Sigmoid colon (tissue), 7 donors: ENCODE results near the gene BID. TPM values are rescaled to one million over a fixed set of nuclear protein-coding genes. Genes with fewer than 3 reads are reported as not detected.

Experiments used
- DNase-seq: peaks from one replicate; pipeline ENCODE4 v3.0.0-alpha.2; 2019
- H3K27ac ChIP-seq, 4 donors: fragments of 200-600 bp; sonication (generic); one replicate each; pipeline ENCODE4 v1.5.1; 2016 to 2019; ENCODE audit warnings: mild to moderate bottlenecking in 1 of 4
- H3K27me3 ChIP-seq, 3 donors: fragments of 200-600 bp; sonication (generic); one replicate each; pipeline ENCODE4 v1.5.1; 2019; ENCODE audit warnings: mild to moderate bottlenecking in 1 of 3
- H3K36me3 ChIP-seq, 4 donors: fragments of 200-600 bp; sonication (generic); one replicate each; pipeline ENCODE4 v1.5.1; 2016 to 2019
- H3K4me1 ChIP-seq, 4 donors: fragments of 200-600 bp; sonication (generic); one replicate each; pipeline ENCODE4 v1.5.1; 2017 to 2019
- H3K4me3 ChIP-seq, 4 donors: fragments of 200-600 bp; sonication (generic); one replicate each; pipeline ENCODE4 v1.5.1; 2017 to 2019; ENCODE audit warnings: mild to moderate bottlenecking in 2 of 4, moderate library complexity in 1 of 4
- H3K9me3 ChIP-seq, 4 donors: fragments of 200-600 bp in 3 of 4; sonication (generic) in 3 of 4; one replicate each; pipeline versions ENCODE4 v1.5.1 to v1.6.1; 2013 to 2019
- EP300 ChIP-seq, 4 donors: sonication (generic); formaldehyde crosslinking; IDR thresholded peaks; one replicate each; pipeline ENCODE4 v1.6.1; 2017; ENCODE audit warnings: antibody characterized with exemption in 4 of 4
- POLR2A ChIP-seq, 2 donors: fragments of 450-650 bp; IDR thresholded peaks; one replicate each; pipeline ENCODE4 v1.6.1; 2016; ENCODE audit warnings: antibody characterized with exemption in 2 of 2, mild to moderate bottlenecking in 2 of 2, moderate library complexity in 2 of 2
- POLR2AphosphoS5 ChIP-seq, 4 donors: sonication (generic); formaldehyde crosslinking; IDR thresholded peaks; one replicate each; pipeline ENCODE4 v1.6.1; 2017; ENCODE audit warnings: antibody characterized with exemption in 4 of 4
- WGBS, 2 donors: extraction: QIAGEN DNeasy Blood & Tissue Kit; methylation state at CpG; one replicate each; pipeline ENCODE4 v1.1.7; 2013; 5-methylcytosine and 5-hydroxymethylcytosine counted together
- intact Hi-C: fragments of 100-400 bp; cut with DNase I; formaldehyde crosslinking; loops from one replicate; pipeline ENCODE4 v1.15.1; 2023
- polyA plus RNA-seq, 3 donors: library from polyadenylated mRNA; stranded (reverse); fragments of 200-250 nt; gene quantifications; one replicate each; pipeline ENCODE4 v1.2.3, GENCODE V29; 2013
- total RNA-seq, 4 donors: library from RNA; depleted of rRNA; stranded (reverse); fragments of >200 nt; gene quantifications; one replicate each; pipeline ENCODE4 v1.1.0, GENCODE V29; 2016
- TF ChIP-seq, protein P1 (sequence below), 4 experiments: fragments of 450-650 bp in 3 of 4; fragments of 200-600 bp in 1 of 4; IDR thresholded peaks; one replicate each; pipeline ENCODE4 v1.5.1; 2016 to 2019; ENCODE audit warnings: antibody characterized with exemption in 4 of 4, mild to moderate bottlenecking in 3 of 4, moderate library complexity in 2 of 4
- donor health status: healthy with polysubstance abuse.
- donor health status: Bipolar disorder and iron deficiency.
- donor health status: healthy.

Gene BID
- total and polyA plus RNA-seq, 7 donors = 9.7 to 72.1 (median 24.6) TPM

DNA sequence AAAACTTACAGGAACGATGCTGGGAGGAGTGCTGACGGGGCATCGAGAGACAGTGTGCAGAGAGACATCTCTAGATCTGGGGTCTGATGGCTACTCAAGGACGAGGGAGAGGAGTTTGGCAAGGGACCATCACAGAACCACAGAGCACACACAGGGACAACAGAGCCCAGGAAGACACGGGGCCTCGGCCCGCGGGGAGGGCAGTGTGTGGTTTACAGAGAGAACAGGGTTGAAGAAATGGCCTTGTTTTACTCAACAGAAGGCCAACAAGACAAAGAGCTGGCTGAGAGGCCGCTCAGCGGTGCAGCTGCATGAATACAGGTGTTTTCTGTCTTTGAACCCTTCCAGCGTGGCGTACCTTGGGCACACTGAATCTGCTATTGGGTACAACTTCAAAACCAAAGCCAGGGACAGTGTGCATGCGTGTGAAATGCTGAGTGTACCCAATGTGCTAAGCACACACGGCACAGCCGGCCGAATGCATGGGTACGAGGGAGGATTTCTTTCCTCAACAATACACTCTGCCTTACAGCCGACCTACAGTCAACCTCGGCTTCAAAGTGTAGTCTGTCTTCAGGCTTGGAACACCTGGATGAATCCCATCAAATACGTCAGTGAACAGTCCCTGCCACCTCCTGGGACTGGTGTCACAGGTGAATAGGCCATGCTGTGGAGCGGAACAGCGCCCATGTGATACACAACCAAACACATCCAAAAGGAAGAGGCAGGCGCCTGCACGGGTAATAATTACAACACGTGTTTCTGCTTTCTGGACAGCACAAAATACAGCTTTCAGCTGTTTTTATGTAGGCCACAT lies 20.7 kb upstream of the BID start:
- H3K27me3 ChIP-seq = no peaks in the 10 kb centered on the region
- TF ChIP-seq POLR2A (IDR thresholded peaks at IDR 0.05) (no peak), POLR2AphosphoS5 (IDR thresholded peaks at IDR 0.05) (no peak), EP300 (IDR thresholded peaks at IDR 0.05) (no peak)
- TF ChIP-seq, protein P1, sequence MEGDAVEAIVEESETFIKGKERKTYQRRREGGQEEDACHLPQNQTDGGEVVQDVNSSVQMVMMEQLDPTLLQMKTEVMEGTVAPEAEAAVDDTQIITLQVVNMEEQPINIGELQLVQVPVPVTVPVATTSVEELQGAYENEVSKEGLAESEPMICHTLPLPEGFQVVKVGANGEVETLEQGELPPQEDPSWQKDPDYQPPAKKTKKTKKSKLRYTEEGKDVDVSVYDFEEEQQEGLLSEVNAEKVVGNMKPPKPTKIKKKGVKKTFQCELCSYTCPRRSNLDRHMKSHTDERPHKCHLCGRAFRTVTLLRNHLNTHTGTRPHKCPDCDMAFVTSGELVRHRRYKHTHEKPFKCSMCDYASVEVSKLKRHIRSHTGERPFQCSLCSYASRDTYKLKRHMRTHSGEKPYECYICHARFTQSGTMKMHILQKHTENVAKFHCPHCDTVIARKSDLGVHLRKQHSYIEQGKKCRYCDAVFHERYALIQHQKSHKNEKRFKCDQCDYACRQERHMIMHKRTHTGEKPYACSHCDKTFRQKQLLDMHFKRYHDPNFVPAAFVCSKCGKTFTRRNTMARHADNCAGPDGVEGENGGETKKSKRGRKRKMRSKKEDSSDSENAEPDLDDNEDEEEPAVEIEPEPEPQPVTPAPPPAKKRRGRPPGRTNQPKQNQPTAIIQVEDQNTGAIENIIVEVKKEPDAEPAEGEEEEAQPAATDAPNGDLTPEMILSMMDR (IDR thresholded peaks at IDR 0.05) = no peak
- no peaks in the 10 kb centered on the region for H3K9me3 ChIP-seq
- H3K36me3 ChIP-seq = peaks cover 7 to 38% (median 24%) of the 10 kb centered on the region in 4 donors
- H3K27ac ChIP-seq = no peak overlapping the region
- H3K4me3 ChIP-seq = no peak overlapping the region
- DNase-seq = no peak
- intact Hi-C loops = no loop called here
- H3K4me1 ChIP-seq = no peaks in the 10 kb centered on the region
- WGBS, 2 donors = 86 to 92% methylated on average over 25 of the region's 25 CpGs

DNA sequence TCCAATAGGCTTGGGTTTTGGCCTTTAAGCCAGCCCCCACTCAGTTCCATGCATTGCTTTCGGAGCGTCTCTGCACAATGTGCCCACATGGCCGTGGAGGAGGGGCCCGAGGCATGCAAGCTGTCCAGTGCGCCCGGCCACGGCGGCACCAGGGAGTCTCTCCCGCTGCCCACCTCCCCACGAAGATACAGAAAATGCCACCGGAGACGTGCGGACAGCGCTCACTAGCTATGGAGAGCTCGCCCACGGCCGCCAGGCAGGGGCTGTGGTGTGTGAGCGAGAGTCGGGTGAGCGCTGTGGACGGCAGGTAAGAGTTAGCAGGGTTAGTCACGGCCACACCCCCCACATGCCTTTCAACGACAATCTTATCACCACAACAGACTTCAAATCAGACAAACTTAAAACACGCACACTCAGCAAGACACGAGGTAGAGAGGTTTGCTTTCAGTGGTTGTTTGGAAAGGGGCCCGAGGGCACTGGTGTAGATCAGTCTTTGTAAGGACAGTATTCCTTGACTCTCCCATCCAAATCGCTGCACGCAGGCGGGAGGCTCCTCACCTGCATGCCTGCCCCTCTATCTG lies 18.7 kb upstream of the BID start:
- no peak overlapping the region for H3K27ac ChIP-seq
- peaks cover 7 to 53% (median 30%) of the 10 kb centered on the region in 4 donors for H3K36me3 ChIP-seq
- no peaks in the 10 kb centered on the region for H3K9me3 ChIP-seq
- H3K27me3 ChIP-seq = no peaks in the 10 kb centered on the region
- TF ChIP-seq EP300 (IDR thresholded peaks at IDR 0.05) (no peak), POLR2AphosphoS5 (IDR thresholded peaks at IDR 0.05) (no peak), POLR2A (IDR thresholded peaks at IDR 0.05) (no peak)
- TF ChIP-seq, protein P1 (IDR thresholded peaks at IDR 0.05) = no peak
- DNase-seq = no peak
- WGBS, 2 donors = 92 to 93% methylated on average over 29 of the region's 29 CpGs
- intact Hi-C loops = no loop called here
- H3K4me3 ChIP-seq = no peak overlapping the region
- no peaks in the 10 kb centered on the region for H3K4me1 ChIP-seq

DNA sequence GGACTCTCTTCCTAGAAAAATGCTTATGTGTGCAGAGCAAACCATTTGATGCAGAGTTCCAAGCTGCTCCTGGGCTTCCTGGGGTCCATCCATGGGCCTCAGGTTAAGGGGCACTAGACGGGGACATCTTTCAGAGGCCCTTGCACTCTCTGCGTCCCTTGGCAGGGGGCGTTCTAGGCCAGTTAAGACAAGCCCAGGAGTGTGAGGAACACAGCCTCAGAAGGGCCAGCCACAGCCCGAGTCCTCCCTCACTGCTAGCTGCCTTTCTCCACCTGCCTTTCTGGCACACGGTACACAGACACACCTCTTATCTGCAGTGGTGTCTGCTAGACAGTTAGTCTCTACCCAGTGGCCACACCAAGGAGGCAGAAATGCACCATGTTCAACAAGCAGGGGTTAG lies 18.0 kb upstream of the BID start:
- DNase-seq = no peak
- peaks cover 0 to 2% (median 0%) of the 10 kb centered on the region in 4 donors for H3K4me1 ChIP-seq
- H3K4me3 ChIP-seq = no peak overlapping the region
- H3K27ac ChIP-seq = no peak overlapping the region
- peaks cover 7 to 53% (median 32%) of the 10 kb centered on the region in 4 donors for H3K36me3 ChIP-seq
- intact Hi-C loops = no loop called here
- 64 to 70% methylated on average over 5 of the region's 5 CpGs for WGBS, 2 donors
- H3K9me3 ChIP-seq = no peaks in the 10 kb centered on the region
- no peaks in the 10 kb centered on the region for H3K27me3 ChIP-seq
- TF ChIP-seq POLR2AphosphoS5 (IDR thresholded peaks at IDR 0.05) (no peak), POLR2A (IDR thresholded peaks at IDR 0.05) (no peak), EP300 (IDR thresholded peaks at IDR 0.05) (no peak)
- TF ChIP-seq, protein P1 (IDR thresholded peaks at IDR 0.05) = no peak

DNA sequence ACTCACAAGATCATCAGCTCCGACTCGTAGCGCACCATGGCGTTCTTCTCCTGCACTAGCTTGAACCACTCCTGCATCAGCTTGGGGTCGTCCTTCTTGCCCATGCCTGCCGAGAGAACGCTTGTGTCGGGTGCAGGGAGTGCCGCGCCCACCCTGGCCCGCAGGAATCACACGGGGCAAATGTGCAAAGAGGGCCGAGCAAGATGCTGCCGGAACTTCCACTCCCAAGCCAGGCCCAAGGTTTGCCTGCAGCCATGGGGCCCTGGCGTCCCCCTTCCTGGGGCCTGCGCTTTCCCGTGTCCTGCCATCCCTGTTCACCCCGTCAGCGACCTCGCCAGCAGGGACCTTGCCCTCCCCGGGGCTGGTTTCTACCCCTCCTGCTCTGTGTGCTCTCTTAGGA lies 16.9 kb upstream of the BID start:
- TF ChIP-seq, protein P1 (IDR thresholded peaks at IDR 0.05) = no peak
- TF ChIP-seq EP300 (IDR thresholded peaks at IDR 0.05) (no peak), POLR2A (IDR thresholded peaks at IDR 0.05) (no peak), POLR2AphosphoS5 (IDR thresholded peaks at IDR 0.05) (no peak)
- no peaks in the 10 kb centered on the region for H3K27me3 ChIP-seq
- WGBS, 2 donors = 92% methylated on average over 21 of the region's 21 CpGs
- H3K4me1 ChIP-seq = peaks cover 0 to 13% (median 7%) of the 10 kb centered on the region in 4 donors
- no peak overlapping the region for H3K27ac ChIP-seq
- H3K9me3 ChIP-seq = no peaks in the 10 kb centered on the region
- DNase-seq = no peak
- H3K4me3 ChIP-seq = no peak overlapping the region
- intact Hi-C loops = no loop called here
- peaks cover 7 to 50% (median 28%) of the 10 kb centered on the region in 4 donors for H3K36me3 ChIP-seq
